ENCODE data around the gene SAE1.

DNA sequence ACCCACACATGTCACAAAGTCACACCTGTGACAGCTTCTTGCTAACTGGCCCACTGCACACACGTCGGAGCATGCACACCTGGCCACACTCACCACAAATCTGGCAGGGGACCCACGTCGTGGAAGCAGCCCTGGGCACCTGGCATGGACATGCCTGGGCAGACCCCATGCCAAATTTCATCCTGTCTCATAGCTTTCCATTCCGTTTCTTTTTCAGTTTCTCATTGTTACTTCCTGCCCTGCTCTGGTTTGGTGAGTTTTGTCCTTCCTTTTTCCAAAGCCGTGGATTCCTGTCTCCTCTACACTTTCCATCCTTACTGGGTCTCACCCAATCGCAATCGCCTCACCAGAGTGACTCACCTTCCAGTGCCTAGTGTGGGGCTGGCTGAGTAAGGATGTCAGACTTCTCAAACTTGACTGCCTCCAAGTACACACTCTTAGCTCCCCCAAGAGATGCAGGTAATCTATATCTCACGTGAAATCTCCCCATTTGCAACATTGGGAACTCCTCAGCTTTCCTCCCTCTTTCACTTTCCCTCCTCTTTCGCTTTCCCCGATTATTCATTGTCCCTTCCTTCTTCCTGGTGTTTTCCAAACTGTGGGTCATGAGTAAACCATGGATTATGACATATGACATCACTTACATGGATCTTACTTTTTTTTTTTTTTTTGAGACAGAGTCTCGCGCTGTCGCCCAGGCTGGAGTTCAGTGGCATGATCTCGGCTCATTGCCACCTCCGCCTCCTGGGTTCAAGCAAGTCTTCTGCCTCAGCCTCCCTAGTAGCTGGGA is 102.0 kb downstream of the SAE1 start:
- TF ChIP-seq POLR2A (IDR thresholded peaks at IDR 0.05) (no peak), POLR2AphosphoS5 (IDR thresholded peaks at IDR 0.05) (peak in 2 of 3 donors; percentile 8 to 22), EP300 (IDR thresholded peaks at IDR 0.05) (no peak)
- TF ChIP-seq, protein P1, sequence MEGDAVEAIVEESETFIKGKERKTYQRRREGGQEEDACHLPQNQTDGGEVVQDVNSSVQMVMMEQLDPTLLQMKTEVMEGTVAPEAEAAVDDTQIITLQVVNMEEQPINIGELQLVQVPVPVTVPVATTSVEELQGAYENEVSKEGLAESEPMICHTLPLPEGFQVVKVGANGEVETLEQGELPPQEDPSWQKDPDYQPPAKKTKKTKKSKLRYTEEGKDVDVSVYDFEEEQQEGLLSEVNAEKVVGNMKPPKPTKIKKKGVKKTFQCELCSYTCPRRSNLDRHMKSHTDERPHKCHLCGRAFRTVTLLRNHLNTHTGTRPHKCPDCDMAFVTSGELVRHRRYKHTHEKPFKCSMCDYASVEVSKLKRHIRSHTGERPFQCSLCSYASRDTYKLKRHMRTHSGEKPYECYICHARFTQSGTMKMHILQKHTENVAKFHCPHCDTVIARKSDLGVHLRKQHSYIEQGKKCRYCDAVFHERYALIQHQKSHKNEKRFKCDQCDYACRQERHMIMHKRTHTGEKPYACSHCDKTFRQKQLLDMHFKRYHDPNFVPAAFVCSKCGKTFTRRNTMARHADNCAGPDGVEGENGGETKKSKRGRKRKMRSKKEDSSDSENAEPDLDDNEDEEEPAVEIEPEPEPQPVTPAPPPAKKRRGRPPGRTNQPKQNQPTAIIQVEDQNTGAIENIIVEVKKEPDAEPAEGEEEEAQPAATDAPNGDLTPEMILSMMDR (IDR thresholded peaks at IDR 0.05), result no peak

All from stomach (tissue), 4 donors.